ENCODE measurements around the gene HHIPL1. TPM values are rescaled to one million over a fixed set of nuclear protein-coding genes. Genes with fewer than 3 reads are reported as not detected.
"Not testable (repeated sequence)": the region's sequence is repeated elsewhere in the genome, so short reads cannot be mapped to it uniquely, and the experiment has no call there.

The HHIPL1 gene
- total RNA-seq, 2 experiments from 2014 or later: 0.08 to 0.10 TPM

GRCh38 chr14:99630202-99630601, 14.7 kb upstream of the HHIPL1 start:
- POLR2A ChIA-PET: no interaction called here
- H3K4me1 Mint-ChIP-seq: peaks cover 4% of the 10 kb centered on the region
- no peak overlapping the region for H3K4me3 Mint-ChIP-seq
- no peak overlapping the region for H3K27ac Mint-ChIP-seq
- peaks cover 2% of the 10 kb centered on the region for H3K27me3 Mint-ChIP-seq
- CTCF ChIA-PET: no interaction called here
- H3K9me3 Mint-ChIP-seq: no peaks in the 10 kb centered on the region
- no peak for DNase-seq
- H3K36me3 Mint-ChIP-seq (ENCODE audit: low read depth): no peaks in the 10 kb centered on the region

- Mint-ChIP-seq H3K4me3 (no peak overlapping the region), H3K27ac (no peak overlapping the region), H3K9me3 (no peaks in the 10 kb centered on the region), H3K27me3 (peaks cover 2% of the 10 kb centered on the region), H3K36me3 (ENCODE audit: low read depth) (no peaks in the 10 kb centered on the region), H3K4me1 (peaks cover 4% of the 10 kb centered on the region)
- DNase-seq: no peak
- POLR2A ChIA-PET: no interaction called here
- CTCF ChIA-PET: no interaction called here
These were observed 12.4 kb upstream of the HHIPL1 start for GRCh38 chr14:99632410-99633035.

- H3K4me1 Mint-ChIP-seq: peaks cover 4% of the 10 kb centered on the region
- ChIA-PET CTCF (no interaction called here), POLR2A (no interaction called here)
- no peaks in the 10 kb centered on the region for H3K9me3 Mint-ChIP-seq
- no peak overlapping the region for H3K4me3 Mint-ChIP-seq
- H3K36me3 Mint-ChIP-seq (ENCODE audit: low read depth): no peaks in the 10 kb centered on the region
- no peak for DNase-seq
- H3K27me3 Mint-ChIP-seq: peaks cover 2% of the 10 kb centered on the region
- H3K27ac Mint-ChIP-seq: no peak overlapping the region
These were observed 11.8 kb upstream of the HHIPL1 start for GRCh38 chr14:99633141-99633540.

- ChIA-PET CTCF (no interaction called here), POLR2A (no interaction called here)
- H3K27me3 Mint-ChIP-seq: peaks cover 1% of the 10 kb centered on the region
- H3K9me3 Mint-ChIP-seq: no peaks in the 10 kb centered on the region
- H3K27ac Mint-ChIP-seq: no peak overlapping the region
- no peaks in the 10 kb centered on the region for H3K36me3 Mint-ChIP-seq (ENCODE audit: low read depth)
- DNase-seq: no peak
- peaks cover 2% of the 10 kb centered on the region for H3K4me1 Mint-ChIP-seq
- H3K4me3 Mint-ChIP-seq: no peak overlapping the region
These were observed 11.0 kb upstream of the HHIPL1 start for GRCh38 chr14:99633918-99634317.

GRCh38 chr14:99634443-99634842, 10.5 kb upstream of the HHIPL1 start:
- no peaks in the 10 kb centered on the region for H3K9me3 Mint-ChIP-seq
- no peaks in the 10 kb centered on the region for H3K36me3 Mint-ChIP-seq (ENCODE audit: low read depth)
- DNase-seq: no peak
- no peak overlapping the region for H3K27ac Mint-ChIP-seq
- H3K27me3 Mint-ChIP-seq: no peaks in the 10 kb centered on the region
- CTCF ChIA-PET: no interaction called here
- H3K4me3 Mint-ChIP-seq: no peak overlapping the region
- no peaks in the 10 kb centered on the region for H3K4me1 Mint-ChIP-seq
- POLR2A ChIA-PET: no interaction called here

GRCh38 chr14:99635116-99635515, 9.8 kb upstream of the HHIPL1 start:
- ChIA-PET CTCF (no interaction called here), POLR2A (no interaction called here)
- H3K27me3 Mint-ChIP-seq: no peaks in the 10 kb centered on the region
- H3K27ac Mint-ChIP-seq: no peak overlapping the region
- no peaks in the 10 kb centered on the region for H3K36me3 Mint-ChIP-seq (ENCODE audit: low read depth)
- no peak for DNase-seq
- H3K9me3 Mint-ChIP-seq: no peaks in the 10 kb centered on the region
- no peaks in the 10 kb centered on the region for H3K4me1 Mint-ChIP-seq
- H3K4me3 Mint-ChIP-seq: no peak overlapping the region

GRCh38 chr14:99636487-99636886, 8.4 kb upstream of the HHIPL1 start:
- no peaks in the 10 kb centered on the region for H3K4me1 Mint-ChIP-seq
- H3K27ac Mint-ChIP-seq: no peak overlapping the region
- no peaks in the 10 kb centered on the region for H3K9me3 Mint-ChIP-seq
- H3K4me3 Mint-ChIP-seq: no peak overlapping the region
- no peak for DNase-seq
- CTCF ChIA-PET: interaction anchor here (1.5 kb wide), 1 partner anchor 32 kb away, joined by 3 read pairs; no protein-coding TSS in a partner anchor
- no peaks in the 10 kb centered on the region for H3K36me3 Mint-ChIP-seq (ENCODE audit: low read depth)
- H3K27me3 Mint-ChIP-seq: no peaks in the 10 kb centered on the region
- POLR2A ChIA-PET: no interaction called here

GRCh38 chr14:99637624-99638023, 7.3 kb upstream of the HHIPL1 start:
- H3K9me3 Mint-ChIP-seq: no peaks in the 10 kb centered on the region
- H3K36me3 Mint-ChIP-seq (ENCODE audit: low read depth): no peaks in the 10 kb centered on the region
- no peak overlapping the region for H3K4me3 Mint-ChIP-seq
- DNase-seq: no peak
- no peaks in the 10 kb centered on the region for H3K27me3 Mint-ChIP-seq
- no peak overlapping the region for H3K27ac Mint-ChIP-seq
- CTCF ChIA-PET: no interaction called here
- POLR2A ChIA-PET: no interaction called here
- H3K4me1 Mint-ChIP-seq: no peaks in the 10 kb centered on the region

GRCh38 chr14:99642771-99643170, 2.2 kb upstream of the HHIPL1 start:
- DNase-seq; H3K4me1 Mint-ChIP-seq; H3K9me3 Mint-ChIP-seq; H3K36me3 Mint-ChIP-seq (ENCODE audit: low read depth); H3K27ac Mint-ChIP-seq; H3K4me3 Mint-ChIP-seq; POLR2A ChIA-PET: not testable (repeated sequence)
- H3K27me3 Mint-ChIP-seq: peaks cover 27% of the 10 kb centered on the region
- CTCF ChIA-PET: interaction anchor here (0.6 kb wide), 1 partner anchor 254 kb away, joined by 3 read pairs; no protein-coding TSS in a partner anchor

GRCh38 chr14:99643343-99643742, 1.6 kb upstream of the HHIPL1 start:
- CTCF ChIA-PET: interaction anchor here (0.6 kb wide), 1 partner anchor 255 kb away, joined by 3 read pairs; no protein-coding TSS in a partner anchor
- H3K4me3 Mint-ChIP-seq: no peak overlapping the region
- H3K27ac Mint-ChIP-seq: no peak overlapping the region
- peaks cover 27% of the 10 kb centered on the region for H3K27me3 Mint-ChIP-seq
- no peaks in the 10 kb centered on the region for H3K36me3 Mint-ChIP-seq (ENCODE audit: low read depth)
- no peak for DNase-seq
- H3K4me1 Mint-ChIP-seq: peaks cover 2% of the 10 kb centered on the region
- POLR2A ChIA-PET: no interaction called here
- no peaks in the 10 kb centered on the region for H3K9me3 Mint-ChIP-seq

GRCh38 chr14:99644035-99644587, 818 bp upstream of the HHIPL1 start:
- no peak overlapping the region for H3K27ac Mint-ChIP-seq
- POLR2A ChIA-PET: no interaction called here
- no peaks in the 10 kb centered on the region for H3K36me3 Mint-ChIP-seq (ENCODE audit: low read depth)
- H3K9me3 Mint-ChIP-seq: no peaks in the 10 kb centered on the region
- no peak for DNase-seq
- H3K4me3 Mint-ChIP-seq: no peak overlapping the region
- H3K27me3 Mint-ChIP-seq: peaks cover 27% of the 10 kb centered on the region
- peaks cover 2% of the 10 kb centered on the region for H3K4me1 Mint-ChIP-seq
- CTCF ChIA-PET: no interaction called here

- Mint-ChIP-seq H3K4me3 (no peak overlapping the region), H3K9me3 (no peaks in the 10 kb centered on the region), H3K27ac (no peak overlapping the region), H3K27me3 (peaks cover 27% of the 10 kb centered on the region), H3K4me1 (peaks cover 2% of the 10 kb centered on the region), H3K36me3 (ENCODE audit: low read depth) (no peaks in the 10 kb centered on the region)
- ChIA-PET POLR2A (no interaction called here), CTCF (no interaction called here)
- DNase-seq: no peak
These were observed 896 bp downstream of the HHIPL1 start for GRCh38 chr14:99645545-99646505.

- no peak overlapping the region for H3K27ac Mint-ChIP-seq
- no peak overlapping the region for H3K4me3 Mint-ChIP-seq
- no peak for DNase-seq
- ChIA-PET POLR2A (no interaction called here), CTCF (interaction anchor here (0.9 kb wide), 1 partner anchor 19 kb away, joined by 4 read pairs; no protein-coding TSS in a partner anchor)
- H3K27me3 Mint-ChIP-seq: peaks cover 27% of the 10 kb centered on the region
- no peaks in the 10 kb centered on the region for H3K9me3 Mint-ChIP-seq
- H3K36me3 Mint-ChIP-seq (ENCODE audit: low read depth): no peaks in the 10 kb centered on the region
- peaks cover 2% of the 10 kb centered on the region for H3K4me1 Mint-ChIP-seq
These were observed 2.5 kb downstream of the HHIPL1 start for GRCh38 chr14:99647411-99647810.
